Daoy (cell line): Measurements from ENCODE around the gene SLC35F3. TPM values are rescaled to one million over a fixed set of nuclear protein-coding genes. Genes with fewer than 3 reads are reported as not detected.
A peak's percentile ranks its signal among the peaks of the same experiment; 100 is the strongest.
"Not testable (repeated sequence)": the region's sequence is repeated elsewhere in the genome, so short reads cannot be mapped to it uniquely, and the experiment has no call there.

Source experiments
- DNase-seq: peaks from one replicate; pipeline ENCODE4 v3.0.0-alpha.2; 2015; ENCODE audit warnings: low read depth
- total RNA-seq: library from RNA; depleted of rRNA; stranded (reverse); fragments of >200 nt; shearing (Covaris generic); gene quantifications from 2 replicates; pipeline ENCODE4 v1.2.3, GENCODE V29; 2014

The SLC35F3 gene
- total RNA-seq, 1 experiment from 2014 or later = 7.5 TPM

DNA sequence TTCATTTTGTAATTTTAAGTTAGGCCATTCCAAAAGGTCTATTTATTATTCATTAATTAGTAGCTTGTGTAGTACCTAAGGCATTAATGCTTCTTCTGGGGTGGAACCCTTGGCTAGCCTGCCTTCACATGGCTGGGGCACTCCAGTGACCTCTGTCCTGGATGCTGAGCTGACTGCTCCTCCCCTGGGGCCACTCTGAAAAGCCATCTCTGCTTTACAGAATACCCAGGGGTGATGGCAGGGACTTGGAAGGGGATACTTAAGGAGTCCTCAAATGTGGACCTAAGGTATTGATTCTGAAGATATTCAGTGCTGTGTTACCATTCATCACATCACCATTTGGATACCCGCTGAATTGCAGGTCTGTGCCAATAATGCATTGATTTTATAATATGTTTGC lies 281.0 kb downstream of the SLC35F3 start:
- no peak for DNase-seq

- DNase-seq = peak; percentile 86
Observed at GRCh38 chr1:234186037-234186688, 281.7 kb downstream of the SLC35F3 start.

- DNase-seq = peak; percentile 31
Observed at GRCh38 chr1:234188454-234188792, 283.9 kb downstream of the SLC35F3 start.

- no peak for DNase-seq
Observed at GRCh38 chr1:234197839-234198238, 293.4 kb downstream of the SLC35F3 start.

DNA sequence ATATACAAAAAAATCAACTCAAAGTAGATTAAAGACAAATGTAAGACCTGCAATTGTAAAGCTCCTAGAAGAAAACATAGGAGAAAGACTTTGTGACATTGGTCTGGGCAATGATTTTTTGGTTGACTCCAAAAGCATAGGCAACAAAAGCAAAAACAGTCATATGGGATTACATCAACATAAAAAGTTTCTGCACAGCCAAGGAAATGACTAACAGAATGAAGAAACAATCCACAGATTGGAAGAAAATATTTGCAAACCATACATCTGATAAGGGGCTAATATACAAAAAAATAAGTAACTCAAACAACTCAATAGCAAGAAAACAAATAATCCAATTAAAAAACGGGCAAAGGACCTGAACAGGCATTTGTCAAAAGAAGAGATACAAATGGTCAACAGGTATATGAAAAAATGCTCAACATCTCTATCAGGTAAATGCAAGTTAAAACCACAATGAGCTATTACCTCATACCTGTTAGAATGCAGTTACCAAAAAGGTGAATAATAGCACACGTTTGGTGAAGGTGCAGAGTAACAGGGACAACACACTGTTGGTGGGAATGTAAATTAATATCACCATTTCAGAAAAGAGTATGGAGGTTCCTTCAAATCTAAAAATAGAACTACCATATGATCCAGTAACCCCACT lies 295.1 kb downstream of the SLC35F3 start:
- DNase-seq = no peak

- DNase-seq = no peak
Observed at GRCh38 chr1:234200566-234200965, 296.1 kb downstream of the SLC35F3 start.

- DNase-seq = no peak
Observed at GRCh38 chr1:234201600-234201999, 297.1 kb downstream of the SLC35F3 start.

GRCh38 chr1:234205966-234206365 lies 301.5 kb downstream of the SLC35F3 start:
- no peak for DNase-seq

- peak; percentile 95 for DNase-seq
Observed at GRCh38 chr1:234206651-234207284, 302.3 kb downstream of the SLC35F3 start.

- DNase-seq = no peak
Observed at GRCh38 chr1:234208351-234208750, 303.9 kb downstream of the SLC35F3 start.

DNA sequence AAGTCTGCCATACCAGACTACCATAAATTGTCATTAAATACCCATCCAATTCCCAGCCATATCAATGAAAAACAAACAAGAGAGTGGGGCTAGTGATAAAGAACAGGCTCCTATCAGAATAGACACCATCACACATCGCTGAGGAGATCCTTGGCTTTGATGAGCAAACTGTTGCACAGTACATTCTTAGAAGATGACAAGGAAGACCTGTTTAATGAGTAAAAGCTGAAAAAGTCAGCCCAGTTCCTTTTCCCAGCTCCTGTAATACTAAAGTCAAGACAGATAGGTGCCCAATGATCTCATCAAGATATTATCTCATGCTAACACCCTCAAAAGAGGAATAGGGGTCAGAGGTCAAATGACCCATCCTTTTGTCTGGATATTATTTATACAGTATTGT lies 304.3 kb downstream of the SLC35F3 start:
- no peak for DNase-seq

DNA sequence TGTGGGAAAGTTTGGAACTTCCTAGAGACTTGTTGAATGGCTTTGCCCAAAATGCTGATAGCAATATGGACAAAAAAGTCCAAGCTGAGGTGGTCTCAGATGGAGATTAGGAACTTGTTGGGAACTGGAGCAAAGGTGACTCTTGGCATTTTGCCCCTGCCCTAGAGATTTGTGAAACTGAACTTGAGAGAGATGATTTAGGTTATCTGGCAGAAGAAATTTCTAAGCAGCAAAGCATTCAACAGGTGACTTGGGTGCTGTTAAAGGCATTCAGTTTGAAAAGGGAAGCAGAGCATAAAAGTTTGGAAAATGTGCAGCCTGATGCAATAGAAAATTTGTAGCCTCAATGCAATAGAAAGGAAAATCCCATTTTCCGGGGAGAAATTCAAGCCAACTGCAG lies 306.0 kb downstream of the SLC35F3 start:
- not testable (repeated sequence) for DNase-seq

- not testable (repeated sequence) for DNase-seq
Observed at GRCh38 chr1:234211855-234212254, 307.4 kb downstream of the SLC35F3 start.

DNA sequence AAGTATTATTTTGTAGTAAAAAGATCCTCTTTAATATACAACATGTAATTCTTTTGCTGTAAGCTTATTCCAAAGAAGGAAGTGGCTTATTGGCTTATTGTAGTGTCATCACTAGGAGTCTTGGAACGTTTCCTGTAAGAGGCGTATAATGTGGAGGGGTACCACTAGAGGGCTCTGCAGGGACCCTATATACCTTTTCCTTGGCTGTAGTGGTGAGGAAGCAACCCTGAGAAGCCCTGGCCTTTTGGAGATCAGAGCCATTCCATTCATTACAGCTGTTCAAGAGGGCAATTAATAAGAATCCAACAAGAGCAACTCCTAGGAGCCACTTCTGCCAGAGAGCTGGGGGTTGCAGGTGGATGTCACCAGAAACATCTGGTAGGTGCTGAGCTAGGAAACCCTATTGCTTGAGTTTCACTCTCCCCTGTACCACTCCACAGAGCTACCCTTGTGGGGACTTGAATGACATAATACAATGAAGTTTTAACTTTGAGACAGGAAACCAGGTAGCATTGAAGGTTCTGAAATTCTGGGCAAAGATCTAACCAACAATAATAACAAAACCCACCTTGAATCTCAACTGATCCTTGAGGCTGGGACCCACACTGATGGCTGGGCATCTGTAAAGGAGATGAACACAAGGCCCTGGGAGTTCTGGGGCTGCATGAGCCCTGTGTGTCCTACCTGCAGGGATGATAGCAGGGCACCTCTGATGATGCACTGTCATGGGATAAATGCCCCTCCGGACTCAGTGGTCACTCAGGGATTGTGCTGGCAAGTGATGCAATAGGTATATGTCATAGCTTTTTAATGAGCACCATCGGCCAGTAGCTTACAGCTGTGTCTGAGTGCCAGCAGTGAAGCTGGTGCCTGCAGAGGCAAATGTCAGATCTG lies 308.5 kb downstream of the SLC35F3 start:
- peak; percentile 57 for DNase-seq

GRCh38 chr1:234213658-234214128 lies 309.2 kb downstream of the SLC35F3 start:
- no peak for DNase-seq

GRCh38 chr1:234214129-234214910 lies 309.8 kb downstream of the SLC35F3 start:
- peak; percentile 41 for DNase-seq

GRCh38 chr1:234214911-234215892 lies 310.7 kb downstream of the SLC35F3 start:
- no peak for DNase-seq

DNA sequence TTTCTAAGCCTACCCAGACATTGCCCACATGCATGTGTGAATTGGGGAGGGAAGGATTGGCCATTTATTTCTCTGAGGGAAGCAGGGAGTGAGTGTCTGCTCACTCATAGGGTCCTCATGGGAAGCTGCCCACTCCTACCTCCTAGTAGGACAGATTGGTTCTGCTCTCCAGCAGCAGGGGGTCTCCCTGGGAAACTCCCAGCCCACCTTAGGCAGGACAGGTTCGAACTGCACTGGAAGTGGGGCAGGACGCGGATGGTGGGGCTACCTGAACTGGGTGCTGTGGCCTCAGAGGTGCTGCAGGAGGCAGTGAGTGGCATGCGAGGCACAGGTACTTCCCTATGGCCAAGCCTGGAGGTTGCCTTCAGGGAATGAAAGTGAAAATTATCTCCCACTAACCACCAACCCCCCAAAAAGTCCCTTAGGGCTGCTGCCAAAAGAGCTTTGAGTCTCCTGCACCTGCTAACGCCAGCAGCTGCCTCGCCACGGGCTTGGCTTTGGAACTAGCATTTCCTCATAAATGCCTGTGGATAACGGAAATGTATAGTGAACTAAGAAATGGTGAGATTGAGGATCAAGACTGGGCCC lies 311.7 kb downstream of the SLC35F3 start:
- DNase-seq = no peak

- no peak for DNase-seq
Observed at GRCh38 chr1:234217316-234217840, 312.9 kb downstream of the SLC35F3 start.
